GM21447 (cell line): ENCODE results near the gene CCDC78.

ENCODE experiments used
- ATAC-seq: cut with Tn5 transposase; IDR thresholded peaks from one replicate; pipeline ENCODE4 v1.9.1; 2021; ENCODE audit not compliant: unreplicated experiment

The CCDC78 gene

DNA sequence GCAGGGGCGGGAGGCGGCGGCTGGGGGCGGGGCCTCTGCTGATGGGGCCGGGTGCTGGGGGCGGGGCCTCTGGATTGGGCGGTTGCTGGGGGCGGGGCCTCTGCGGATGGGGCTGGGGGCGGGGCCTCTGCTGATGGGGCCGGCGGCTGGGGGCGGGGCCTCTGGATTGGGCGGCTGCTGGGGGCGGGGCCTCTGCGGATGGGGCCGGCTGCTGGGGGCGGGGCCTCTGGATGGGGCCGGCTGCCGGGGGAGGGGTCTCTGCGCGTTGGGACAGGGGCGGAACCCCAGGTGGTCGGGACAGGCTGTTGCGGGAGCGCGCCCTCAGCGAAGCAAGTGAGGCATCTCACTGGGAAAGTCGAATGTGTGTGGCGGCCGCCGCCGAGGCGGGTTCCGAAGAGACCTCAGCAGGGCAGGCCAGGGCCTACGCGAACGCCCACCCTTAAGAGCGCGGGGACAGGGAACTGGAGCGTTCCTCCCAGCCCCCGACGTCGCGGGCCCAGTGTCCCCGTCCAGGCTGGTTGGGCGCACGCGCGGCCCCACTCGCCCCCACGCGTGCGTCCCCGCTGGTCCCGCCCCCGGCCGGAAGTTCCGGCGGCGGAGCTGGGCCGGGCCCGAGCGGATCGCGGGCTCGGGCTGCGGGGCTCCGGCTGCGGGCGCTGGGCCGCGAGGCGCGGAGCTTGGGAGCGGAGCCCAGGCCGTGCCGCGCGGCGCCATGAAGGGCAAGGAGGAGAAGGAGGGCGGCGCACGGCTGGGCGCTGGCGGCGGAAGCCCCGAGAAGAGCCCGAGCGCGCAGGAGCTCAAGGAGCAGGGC, 46.2 kb downstream of the CCDC78 start, which contains the start of gene STUB1:
Gene STUB1 (plus strand): TSS at position 597 of the 811 bp plus-strand sequence. CDS start 116 bp downstream, at position 713.
- ATAC-seq: peak; percentile 37

DNA sequence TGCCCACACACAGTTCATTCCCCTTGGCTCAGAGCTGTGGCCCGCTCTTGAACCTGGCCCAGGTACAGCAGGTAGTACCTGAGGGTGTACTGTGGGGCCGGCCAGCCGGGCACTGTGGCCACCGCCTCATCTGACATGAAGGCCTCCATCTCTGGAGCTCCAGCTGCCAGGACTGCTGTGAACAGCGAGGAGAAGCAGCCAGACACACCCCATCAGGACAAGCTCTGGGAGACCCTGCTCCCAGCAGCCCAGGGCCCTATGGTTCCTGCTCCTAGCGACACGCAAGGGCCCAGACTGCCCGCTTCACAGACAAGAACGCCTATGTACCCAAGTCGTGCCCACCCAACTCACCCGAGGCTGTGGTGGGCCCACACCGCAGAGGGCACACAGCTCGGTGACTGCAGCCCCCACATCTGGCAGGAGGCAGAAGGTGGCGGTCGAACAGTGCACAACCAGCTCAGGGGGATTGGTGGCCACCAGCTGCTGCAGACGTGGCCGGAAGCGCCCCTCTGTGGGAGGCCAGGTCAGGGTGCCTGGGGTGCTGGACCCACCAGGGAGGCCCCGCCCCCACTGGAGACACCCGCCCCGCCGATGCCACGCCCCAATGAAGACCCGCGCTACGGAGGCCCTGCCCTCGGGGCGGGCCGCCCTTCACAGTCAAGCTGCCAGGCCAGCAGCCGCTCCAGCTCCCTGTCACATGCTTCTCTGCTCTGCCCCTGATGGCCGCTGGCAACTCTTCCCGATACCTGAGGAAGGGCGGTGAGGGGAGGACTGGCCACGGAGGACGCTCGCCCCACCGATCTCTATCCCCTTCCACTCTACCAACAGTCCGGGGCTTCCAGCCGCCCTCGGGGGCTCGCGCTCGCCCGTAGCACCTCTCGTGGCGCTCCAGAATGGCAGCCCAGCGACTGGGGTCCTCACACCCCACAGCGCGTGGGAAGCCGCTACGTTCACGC, 47.1 kb downstream of the CCDC78 start:
- ATAC-seq: no peak

DNA sequence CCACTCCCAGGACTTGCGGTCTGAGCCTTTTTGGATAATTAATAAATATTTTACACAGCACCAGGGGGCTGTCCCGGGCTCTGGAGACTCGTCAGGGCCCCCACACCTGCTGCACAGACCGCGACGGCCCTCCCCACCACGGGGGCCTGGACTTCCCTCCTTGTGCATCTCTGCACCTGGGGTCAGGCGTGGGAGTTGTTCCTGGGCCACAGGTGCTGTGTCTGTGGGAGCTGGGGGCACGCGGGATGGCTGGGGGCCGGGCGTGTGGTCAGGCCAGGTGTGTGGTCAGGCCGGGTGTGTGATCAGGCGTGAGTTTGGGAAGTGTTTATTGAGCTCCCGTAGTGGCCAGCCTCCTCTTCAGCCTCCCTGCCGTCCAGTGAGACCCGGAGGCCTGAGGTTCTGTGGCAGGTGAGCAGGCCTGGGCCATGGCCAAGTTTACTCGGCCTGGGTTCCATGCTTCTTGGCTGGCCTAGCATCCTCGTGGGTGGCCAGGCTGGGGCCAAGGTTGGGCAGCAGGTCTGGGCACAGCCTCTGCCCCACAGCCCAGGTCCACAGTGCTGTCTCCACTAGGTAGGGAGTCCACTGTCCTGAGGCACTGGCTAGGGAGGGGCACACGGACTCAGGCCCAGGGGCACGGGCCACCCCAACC, 47.9 kb downstream of the CCDC78 start:
- ATAC-seq: no peak

DNA sequence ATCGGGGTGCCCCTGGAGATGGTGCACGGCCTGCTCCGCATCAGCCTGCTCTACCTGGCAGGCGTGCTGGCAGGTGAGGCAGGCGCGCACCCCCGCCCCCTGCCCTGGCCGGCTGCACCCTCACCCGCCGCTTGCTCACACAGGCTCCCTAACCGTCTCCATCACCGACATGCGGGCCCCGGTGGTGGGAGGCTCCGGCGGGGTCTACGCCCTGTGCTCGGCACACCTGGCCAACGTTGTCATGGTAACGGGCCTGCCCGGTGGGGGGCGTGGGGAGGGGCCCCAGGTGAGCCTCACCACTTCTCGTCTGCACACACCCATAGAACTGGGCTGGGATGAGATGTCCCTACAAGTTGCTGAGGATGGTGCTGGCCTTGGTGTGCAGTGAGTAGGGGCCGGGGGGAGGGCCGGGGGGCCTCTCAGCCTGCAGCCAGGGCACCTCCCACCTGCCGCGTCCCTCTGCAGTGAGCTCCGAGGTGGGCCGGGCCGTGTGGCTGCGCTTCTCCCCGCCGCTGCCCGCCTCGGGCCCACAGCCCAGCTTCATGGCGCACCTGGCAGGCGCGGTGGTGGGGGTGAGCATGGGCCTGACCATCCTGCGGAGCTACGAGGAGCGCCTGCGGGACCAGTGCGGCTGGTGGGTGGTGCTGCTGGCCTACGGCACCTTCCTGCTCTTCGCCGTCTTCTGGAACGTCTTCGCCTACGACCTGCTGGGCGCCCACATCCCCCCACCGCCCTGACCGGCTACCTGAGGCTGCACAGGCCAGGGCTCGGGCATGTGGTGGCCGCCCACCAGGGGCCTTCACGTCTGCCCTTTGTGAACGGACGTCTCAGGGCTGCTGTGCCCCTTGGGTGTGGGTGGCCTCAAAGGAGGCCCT, 48.7 kb downstream of the CCDC78 start:
- ATAC-seq: no peak

DNA sequence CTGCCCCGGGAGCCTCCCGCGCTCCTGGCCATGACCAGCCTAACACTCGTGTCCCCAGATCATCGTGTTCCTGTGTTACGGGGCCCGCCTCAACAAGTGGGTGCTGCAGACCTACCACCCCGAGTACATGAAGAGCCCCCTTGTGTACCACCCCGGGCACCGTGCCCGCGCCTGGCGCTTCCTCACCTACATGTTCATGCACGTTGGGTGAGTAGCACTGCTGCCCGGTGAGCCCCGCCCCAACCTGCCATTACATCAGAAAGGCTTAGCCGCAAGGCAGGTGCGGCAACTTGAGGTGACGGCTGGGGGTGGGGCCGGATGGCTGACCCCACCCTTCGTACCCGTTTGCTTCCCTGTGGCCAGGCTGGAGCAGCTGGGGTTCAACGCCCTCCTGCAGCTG, 49.3 kb downstream of the CCDC78 start:
- no peak for ATAC-seq

DNA sequence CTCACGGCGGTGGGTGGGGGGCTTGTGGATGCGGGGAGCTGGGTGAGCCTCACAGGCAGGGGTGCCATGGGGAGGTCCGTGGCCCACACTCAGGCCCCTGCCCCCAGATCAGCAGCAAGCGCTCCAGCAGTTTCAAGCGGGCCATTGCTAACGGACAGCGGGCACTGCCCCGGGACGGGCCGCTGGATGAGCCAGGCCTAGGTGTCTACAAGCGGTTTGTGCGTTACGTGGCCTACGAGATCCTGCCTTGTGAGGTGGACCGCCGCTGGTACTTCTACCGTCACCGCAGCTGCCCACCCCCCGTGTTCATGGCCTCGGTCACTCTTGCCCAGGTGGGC, 49.7 kb downstream of the CCDC78 start:
- no peak for ATAC-seq

DNA sequence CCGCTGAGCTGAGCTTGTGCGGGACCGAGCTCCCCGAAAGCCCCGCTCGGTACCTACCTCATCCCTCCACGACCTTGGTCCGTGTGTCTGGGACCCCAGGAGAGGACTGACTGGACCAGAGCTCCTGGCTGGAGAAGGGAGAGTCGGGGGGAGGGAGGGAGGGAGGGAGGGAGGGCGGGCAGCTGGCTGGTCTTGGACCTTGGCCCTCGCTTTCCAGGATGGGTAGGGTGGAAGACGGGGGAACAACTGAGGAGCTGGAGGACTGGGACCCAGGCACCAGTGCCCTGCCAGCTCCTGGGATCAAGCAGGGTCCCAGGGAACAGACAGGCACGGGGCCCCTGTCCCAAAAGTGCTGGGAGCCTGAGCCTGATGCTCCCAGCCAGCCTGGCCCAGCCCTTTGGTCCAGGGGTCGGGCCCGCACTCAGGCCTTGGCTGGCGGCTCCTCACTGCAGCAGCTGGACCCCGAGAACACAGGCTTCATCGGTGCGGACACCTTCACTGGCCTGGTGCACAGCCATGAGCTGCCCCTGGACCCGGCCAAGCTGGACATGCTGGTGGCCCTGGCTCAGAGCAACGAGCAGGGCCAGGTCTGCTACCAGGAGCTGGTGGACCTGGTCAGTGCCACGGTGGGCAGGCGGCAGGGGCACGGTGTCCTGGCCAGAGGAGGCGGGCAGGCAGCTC, 50.2 kb downstream of the CCDC78 start:
- ATAC-seq: no peak

DNA sequence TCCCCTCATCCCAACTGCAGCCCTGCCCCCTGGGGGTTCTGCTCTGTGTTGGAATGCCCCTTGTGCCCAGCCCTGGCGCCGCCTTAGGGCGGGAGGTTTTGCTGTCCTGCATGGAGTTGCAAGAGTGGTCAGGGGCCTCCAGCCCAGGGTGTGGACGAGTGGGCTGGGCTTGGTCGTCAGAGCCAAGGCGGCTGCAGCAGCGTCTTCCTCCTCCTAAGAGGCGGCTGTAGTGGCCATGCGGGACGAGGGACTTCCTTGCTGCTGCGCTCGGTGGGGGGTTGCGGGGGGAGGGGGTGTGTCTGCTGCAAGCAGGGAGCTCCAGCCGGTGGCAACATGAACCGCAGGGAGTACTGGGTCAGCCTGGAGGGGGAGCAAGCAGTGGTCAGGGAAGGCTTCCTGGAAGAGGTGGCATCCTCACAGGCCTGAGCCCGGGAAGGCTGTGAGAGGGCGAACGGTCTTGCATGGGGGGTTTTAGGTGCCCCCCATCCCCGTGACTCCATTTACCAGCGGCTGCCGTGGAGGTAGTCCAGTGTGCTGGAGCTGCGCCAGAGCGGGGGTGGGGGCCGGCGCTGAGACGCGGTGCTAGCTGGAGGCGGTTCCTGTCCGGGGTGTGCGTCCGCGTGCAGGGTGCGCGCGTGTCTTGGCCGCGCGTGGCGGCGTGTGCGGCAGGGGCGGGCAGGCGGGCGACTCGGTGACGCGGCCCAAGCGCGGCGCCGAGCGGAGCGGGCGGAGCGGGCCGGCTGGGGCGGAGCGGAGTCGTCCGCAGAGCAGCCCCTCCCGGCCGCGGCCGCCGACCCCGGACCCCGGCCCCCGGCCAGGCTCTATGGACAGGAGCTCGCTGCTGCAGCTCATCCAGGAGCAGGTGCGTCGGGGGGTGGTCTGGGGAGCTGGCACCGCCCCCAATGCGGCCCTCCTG, 51.0 kb downstream of the CCDC78 start, which contains the start of gene RHBDL1:
Gene RHBDL1 (plus strand): TSS at position 704 of the 916 bp plus-strand sequence. CDS start 120 bp downstream, at position 824.
- ATAC-seq: no peak

DNA sequence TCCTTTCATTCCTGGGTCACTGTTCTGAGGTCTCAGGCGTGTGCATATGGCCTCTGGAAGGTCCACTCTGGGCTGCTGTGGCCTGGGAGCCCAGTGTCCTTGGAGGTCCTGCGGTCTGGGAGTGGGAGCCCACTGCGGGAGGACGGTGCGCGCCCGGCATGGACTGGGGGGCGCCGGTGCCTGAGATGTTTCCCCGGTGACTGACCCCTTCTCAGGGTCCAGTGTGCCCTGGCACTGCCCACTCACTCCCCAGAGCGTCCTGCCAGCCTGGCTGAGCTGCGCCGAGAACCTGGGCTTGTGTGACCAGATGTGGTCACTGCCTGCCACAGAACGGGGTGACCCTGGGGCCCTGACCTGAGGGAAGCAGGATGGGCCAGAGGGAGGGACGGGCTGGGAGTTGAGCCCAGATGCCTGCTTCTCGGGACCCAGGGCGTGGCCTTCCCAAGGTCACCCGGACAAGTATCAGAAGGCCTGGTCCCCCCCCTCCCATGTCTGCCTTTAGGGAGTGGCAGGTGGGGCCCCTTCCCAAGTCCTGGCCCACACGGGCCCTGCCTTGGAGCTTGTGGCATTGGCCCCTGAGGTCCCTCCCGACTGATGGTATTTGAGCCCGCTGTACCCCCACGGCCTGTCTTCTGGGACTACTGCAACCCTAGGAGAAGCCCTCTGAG, 51.9 kb downstream of the CCDC78 start:
- no peak for ATAC-seq

DNA sequence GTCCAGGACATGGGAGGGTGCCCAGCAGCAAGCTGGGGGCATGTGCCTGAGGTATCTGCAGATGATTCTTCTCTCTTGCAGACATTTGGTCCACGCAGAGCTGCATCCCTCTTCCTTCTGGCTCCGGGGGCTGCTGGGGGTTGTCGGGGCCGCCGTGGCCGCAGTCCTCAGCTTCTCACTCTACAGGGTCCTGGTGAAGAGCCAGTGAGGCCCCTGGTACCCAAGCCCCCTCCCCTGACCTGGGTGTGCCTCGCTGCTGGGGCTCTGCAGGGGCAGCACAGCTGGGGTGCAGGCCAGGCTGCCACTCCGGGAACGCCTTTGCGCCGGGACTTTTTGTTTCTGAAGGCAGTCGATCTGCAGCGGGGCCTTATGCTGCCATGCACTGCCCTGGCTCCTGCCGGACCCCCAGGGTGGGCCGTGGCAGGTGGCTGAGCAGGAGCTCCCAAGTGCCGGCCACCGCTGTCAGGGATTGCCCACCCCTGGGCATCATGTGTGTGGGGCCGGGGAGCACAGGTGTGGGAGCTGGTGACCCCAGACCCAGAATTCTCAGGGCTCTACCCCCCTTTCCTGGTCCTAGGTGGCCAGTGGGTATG, 52.7 kb downstream of the CCDC78 start:
- ATAC-seq: no peak

DNA sequence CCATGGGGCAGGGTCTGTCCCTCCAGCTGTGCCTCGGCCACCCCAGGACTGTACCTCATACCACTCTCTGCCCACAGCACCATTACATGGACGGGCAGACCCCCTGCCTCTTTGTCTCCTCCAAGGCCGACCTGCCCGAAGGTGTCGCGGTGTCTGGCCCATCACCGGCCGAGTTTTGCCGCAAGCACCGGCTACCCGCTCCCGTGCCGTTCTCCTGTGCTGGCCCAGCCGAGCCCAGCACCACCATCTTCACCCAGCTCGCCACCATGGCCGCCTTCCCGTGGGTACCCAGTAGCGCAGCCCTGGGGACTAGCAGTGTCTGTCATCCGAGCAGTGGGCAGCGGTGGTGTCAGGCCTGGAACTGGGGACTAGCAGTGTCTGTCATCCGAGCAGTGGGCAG, 53.4 kb downstream of the CCDC78 start:
- ATAC-seq: no peak
